GM12878 (cell line): ENCODE measurements around the gene KCNMB3. TPM values are rescaled to one million over a fixed set of nuclear protein-coding genes. Genes with fewer than 3 reads are reported as not detected.

Experiments
- CBX3 ChIP-seq: fragments of 200-600 bp; sonication (generic); IDR thresholded peaks from 2 replicates; pipeline ENCODE4 v1.6.1; 2016; ENCODE audit warnings: low read depth, borderline replicate concordance
- CBX5 ChIP-seq: sonication (generic); IDR thresholded peaks from 2 replicates; pipeline ENCODE4 v1.6.1; 2016; ENCODE audit warnings: low read depth, moderate library complexity, mild to moderate bottlenecking, inconsistent platforms
- CREB1 ChIP-seq: IDR thresholded peaks from 2 replicates; pipeline ENCODE4 v1.6.1; 2012; ENCODE audit warnings: low read depth, mild to moderate bottlenecking, inconsistent platforms
- HDAC6 ChIP-seq: fragments of 200-600 bp; sonication (generic); IDR thresholded peaks from one replicate; pipeline ENCODE4 v1.8.0; 2017; ENCODE audit warnings: antibody characterized with exemption; ENCODE audit not compliant: unreplicated experiment
- KAT2A ChIP-seq: conservative IDR thresholded peaks from 2 replicates; pipeline ENCODE4 v1.6.1; 2011; ENCODE audit warnings: low read depth, low read length; ENCODE audit not compliant: control insufficient read depth
- MXI1 ChIP-seq: fragments of 150-350 bp; IDR thresholded peaks from 2 replicates; pipeline ENCODE4 v1.6.1; 2011; ENCODE audit warnings: low read depth, mild to moderate bottlenecking, inconsistent platforms, low read length, improper control_type of control experiment
- RELA ChIP-seq: fragments of 450-650 bp; IDR thresholded peaks from 2 replicates; pipeline ENCODE4 v1.8.0; 2014; ENCODE audit warnings: borderline replicate concordance; ENCODE audit not compliant: partially characterized antibody
- SMC3 ChIP-seq: IDR thresholded peaks from 2 replicates; pipeline ENCODE4 v1.6.1; 2011; ENCODE audit warnings: low read length, improper control_type of control experiment, borderline replicate concordance
- YBX1 ChIP-seq: fragments of 450-650 bp; IDR thresholded peaks from 2 replicates; pipeline ENCODE4 v1.6.1; 2016; ENCODE audit warnings: antibody characterized with exemption
- ZNF207 ChIP-seq: fragments of 450-650 bp; IDR thresholded peaks from 2 replicates; pipeline ENCODE4 v1.6.1; 2014; ENCODE audit warnings: antibody characterized with exemption, mild to moderate bottlenecking, borderline replicate concordance
- polyA plus RNA-seq, 11 experiments: library from polyadenylated mRNA; depleted of rRNA in 4 of 11; unstranded in 6 of 11; stranded (reverse) in 5 of 11; fragments of >200 nt; fragmentation: Nextera tagmentation in 4 of 11; fragmentation: Illumina TruSeq in 1 of 11; extraction: Ambion mirVana in 4 of 11; extraction: Trizol in 1 of 11; gene quantifications; 1 replicate in 1 of 11; 2 replicates in 10 of 11; pipeline versions ENCODE4 v1.2.1 to v1.2.3, GENCODE V29; 2011 to 2016; ENCODE audit warnings: inconsistent platforms in 2 of 11, missing spikeins in 2 of 11, low read depth in 1 of 11
- total RNA-seq, 4 experiments: library from RNA; depleted of rRNA in 3 of 4; stranded (reverse); fragments of >200 nt in 3 of 4; fragmentation: Illumina TruSeq in 1 of 4; extraction: Trizol in 1 of 4; gene quantifications; 2 replicates each; pipeline versions ENCODE4 v1.2.1 to v1.2.3, GENCODE V29; 2013 to 2021
- TF ChIP-seq, protein P1 (sequence below): fragments of 450-650 bp; formaldehyde crosslinking; IDR thresholded peaks from 2 replicates; pipeline ENCODE4 v1.5.0; 2022; ENCODE audit warnings: mild to moderate bottlenecking, missing genetic modification characterization
- TF ChIP-seq, protein P2 (sequence below): fragments of 450-650 bp; IDR thresholded peaks from 2 replicates; pipeline ENCODE4 v1.6.1; 2016; ENCODE audit warnings: mild to moderate bottlenecking

KCNMB3 gene
- total and polyA plus RNA-seq, 10 of the 15 experiments (the other 5 are each of a cell fraction or from before 2014, with no cell fraction given) = 0.20 to 4.6 (median 2.2) TPM

DNA sequence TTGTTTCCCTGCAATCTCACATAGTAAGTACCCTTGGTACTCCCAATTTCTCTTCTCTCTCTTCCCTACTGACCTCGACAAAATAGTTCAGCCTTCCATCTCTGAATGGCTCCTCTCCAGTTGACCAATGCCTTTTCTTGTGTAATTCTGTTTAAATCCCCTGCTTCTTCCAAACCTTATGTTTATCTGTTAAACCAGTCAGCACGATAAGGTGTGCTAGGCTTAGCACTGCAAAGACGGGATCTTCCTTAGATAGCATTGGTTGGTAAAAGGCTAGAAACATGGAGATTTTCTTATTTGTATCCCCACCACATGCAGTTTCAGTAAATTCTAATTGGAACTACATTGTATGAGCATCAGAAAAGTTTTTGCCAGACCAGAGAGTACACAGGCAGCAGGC is 25.8 kb upstream of the KCNMB3 start (continued):
- no peak for TF ChIP-seq RELA
- TF ChIP-seq, protein P1, sequence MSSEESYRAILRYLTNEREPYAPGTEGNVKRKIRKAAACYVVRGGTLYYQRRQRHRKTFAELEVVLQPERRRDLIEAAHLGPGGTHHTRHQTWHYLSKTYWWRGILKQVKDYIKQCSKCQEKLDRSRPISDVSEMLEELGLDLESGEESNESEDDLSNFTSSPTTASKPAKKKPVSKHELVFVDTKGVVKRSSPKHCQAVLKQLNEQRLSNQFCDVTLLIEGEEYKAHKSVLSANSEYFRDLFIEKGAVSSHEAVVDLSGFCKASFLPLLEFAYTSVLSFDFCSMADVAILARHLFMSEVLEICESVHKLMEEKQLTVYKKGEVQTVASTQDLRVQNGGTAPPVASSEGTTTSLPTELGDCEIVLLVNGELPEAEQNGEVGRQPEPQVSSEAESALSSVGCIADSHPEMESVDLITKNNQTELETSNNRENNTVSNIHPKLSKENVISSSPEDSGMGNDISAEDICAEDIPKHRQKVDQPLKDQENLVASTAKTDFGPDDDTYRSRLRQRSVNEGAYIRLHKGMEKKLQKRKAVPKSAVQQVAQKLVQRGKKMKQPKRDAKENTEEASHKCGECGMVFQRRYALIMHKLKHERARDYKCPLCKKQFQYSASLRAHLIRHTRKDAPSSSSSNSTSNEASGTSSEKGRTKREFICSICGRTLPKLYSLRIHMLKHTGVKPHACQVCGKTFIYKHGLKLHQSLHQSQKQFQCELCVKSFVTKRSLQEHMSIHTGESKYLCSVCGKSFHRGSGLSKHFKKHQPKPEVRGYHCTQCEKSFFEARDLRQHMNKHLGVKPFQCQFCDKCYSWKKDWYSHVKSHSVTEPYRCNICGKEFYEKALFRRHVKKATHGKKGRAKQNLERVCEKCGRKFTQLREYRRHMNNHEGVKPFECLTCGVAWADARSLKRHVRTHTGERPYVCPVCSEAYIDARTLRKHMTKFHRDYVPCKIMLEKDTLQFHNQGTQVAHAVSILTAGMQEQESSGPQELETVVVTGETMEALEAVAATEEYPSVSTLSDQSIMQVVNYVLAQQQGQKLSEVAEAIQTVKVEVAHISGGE = no peak
- no peak for TF ChIP-seq CREB1
- no peak for TF ChIP-seq MXI1
- no peak for TF ChIP-seq CBX3
- TF ChIP-seq ZNF207 = no peak
- TF ChIP-seq HDAC6 = no peak
- TF ChIP-seq KAT2A = no peak
- no peak for TF ChIP-seq YBX1
- TF ChIP-seq, protein P2, sequence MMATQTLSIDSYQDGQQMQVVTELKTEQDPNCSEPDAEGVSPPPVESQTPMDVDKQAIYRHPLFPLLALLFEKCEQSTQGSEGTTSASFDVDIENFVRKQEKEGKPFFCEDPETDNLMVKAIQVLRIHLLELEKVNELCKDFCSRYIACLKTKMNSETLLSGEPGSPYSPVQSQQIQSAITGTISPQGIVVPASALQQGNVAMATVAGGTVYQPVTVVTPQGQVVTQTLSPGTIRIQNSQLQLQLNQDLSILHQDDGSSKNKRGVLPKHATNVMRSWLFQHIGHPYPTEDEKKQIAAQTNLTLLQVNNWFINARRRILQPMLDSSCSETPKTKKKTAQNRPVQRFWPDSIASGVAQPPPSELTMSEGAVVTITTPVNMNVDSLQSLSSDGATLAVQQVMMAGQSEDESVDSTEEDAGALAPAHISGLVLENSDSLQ = no peak
- TF ChIP-seq CBX5 = no peak
- no peak for TF ChIP-seq SMC3
